Body of pancreas (tissue), 4 donors: Measurements from ENCODE around the gene FNDC5. TPM values are rescaled to one million over a fixed set of nuclear protein-coding genes. Genes with fewer than 3 reads are reported as not detected.

Source experiments
- ATAC-seq: fragments of 150-250 bp; one replicate; pipeline ENCODE4 v1.9.1; 2016
- DNase-seq, 4 donors: peaks; one replicate each; pipeline ENCODE4 v3.0.0-alpha.2; 2019
- H3K27ac ChIP-seq, 4 donors: fragments of 200-600 bp; sonication (generic); 1 replicate in 3 of 4; 2 replicates in 1 of 4; pipeline versions ENCODE4 v1.5.1 to v1.6.1; 2016 to 2019; ENCODE audit warnings: mild to moderate bottlenecking in 1 of 4, mixed read lengths in 1 of 4, moderate library complexity in 1 of 4
- H3K27me3 ChIP-seq, 2 donors: fragments of 200-600 bp; sonication (generic); one replicate each; pipeline ENCODE4 v1.6.0; 2016; ENCODE audit warnings: mild to moderate bottlenecking in 1 of 2
- H3K36me3 ChIP-seq, 2 donors: fragments of 200-600 bp; sonication (generic); replicated peaks in 1 of 2; 2 replicates each; pipeline ENCODE4 v1.5.1; 2016; ENCODE audit warnings: low read depth in 2 of 2; ENCODE audit not compliant: insufficient read depth in 1 of 2
- H3K4me1 ChIP-seq: fragments of 200-600 bp; sonication (generic); one replicate; pipeline ENCODE4 v1.6.0; 2016
- H3K4me3 ChIP-seq, 2 donors: fragments of 200-600 bp; sonication (generic); 1 replicate in 1 of 2; 2 replicates in 1 of 2; pipeline ENCODE4 v1.5.1; 2016 to 2019
- H3K9me3 ChIP-seq, 3 donors: fragments of 200-600 bp; sonication (generic); 1 replicate in 2 of 3; 2 replicates in 1 of 3; pipeline ENCODE4 v1.5.1; 2016
- POLR2A ChIP-seq, 3 donors: fragments of 450-650 bp; IDR thresholded peaks; one replicate each; pipeline ENCODE4 v1.6.1; 2016; ENCODE audit warnings: antibody characterized with exemption in 3 of 3, mild to moderate bottlenecking in 2 of 3
- WGBS, 2 donors: methylation state at CpG; one replicate each; pipeline ENCODE4 v1.1.5; 2017; 5-methylcytosine and 5-hydroxymethylcytosine counted together
- intact Hi-C: fragments of 100-400 bp; cut with DNase I; formaldehyde crosslinking; loops from one replicate; pipeline ENCODE4 v1.15.1; 2023
- total RNA-seq, 2 donors: library from RNA; depleted of rRNA; stranded (reverse); fragments of >200 nt; gene quantifications; one replicate each; pipeline ENCODE4 v1.1.0, GENCODE V29; 2016
- TF ChIP-seq, protein P1 (sequence below), 7 experiments: fragments of 450-650 bp in 4 of 7; fragments of 200-600 bp in 3 of 7; sonication (generic) in 3 of 7; IDR thresholded peaks; one replicate each; pipeline ENCODE4 v1.5.1; 2016 to 2019; ENCODE audit warnings: antibody characterized with exemption in 7 of 7

FNDC5 gene
- total RNA-seq, 2 donors from 2014 or later, result not detected

DNA sequence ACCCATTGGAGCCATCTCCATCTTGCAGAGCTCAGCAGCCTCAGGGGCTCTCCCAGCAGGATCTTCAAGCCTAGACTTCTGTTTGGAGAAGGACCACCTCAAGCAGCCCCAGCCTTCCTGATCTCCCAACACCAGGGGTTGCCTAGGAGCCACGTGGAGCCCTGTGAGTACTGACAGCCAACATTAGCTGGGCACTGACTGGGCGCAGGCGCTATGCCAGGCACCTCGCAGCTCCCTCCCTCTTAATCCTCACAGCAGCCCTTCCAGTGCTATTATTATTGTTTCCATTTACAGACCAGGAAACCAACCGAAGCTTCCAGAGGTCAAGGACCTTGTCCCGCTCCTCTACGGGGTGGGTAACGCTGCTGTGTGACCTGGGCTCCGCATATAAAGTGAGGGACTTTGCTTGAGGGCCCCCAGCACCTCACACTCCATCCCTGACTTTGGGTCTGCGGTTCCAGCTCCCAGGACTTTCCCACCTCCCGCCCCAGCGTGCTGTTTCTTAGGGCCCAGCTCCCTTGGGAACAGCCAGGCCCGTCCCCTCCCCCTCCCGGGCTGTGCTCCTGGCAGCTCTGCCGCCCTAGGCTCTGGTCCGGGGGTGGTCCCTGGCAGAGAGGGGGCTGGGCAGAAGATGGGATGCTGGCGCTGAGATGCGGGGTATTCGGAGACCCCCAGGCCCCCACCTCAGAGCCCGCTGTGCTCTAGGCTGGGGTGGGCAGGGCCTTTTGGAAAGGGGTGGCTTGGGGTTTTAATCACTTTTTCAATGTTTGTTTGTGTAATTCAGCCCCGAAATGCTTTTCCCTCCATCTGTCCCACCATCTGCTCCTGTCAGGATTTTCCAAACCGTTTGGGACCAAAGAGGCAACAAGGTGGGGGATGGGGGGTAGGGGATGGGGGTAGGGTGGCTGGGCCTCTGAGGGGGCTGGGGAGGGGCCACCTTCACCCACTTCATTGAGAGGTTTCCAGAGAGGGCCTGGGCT is 11.4 kb upstream of the FNDC5 start:
- no peaks in the 10 kb centered on the region for H3K9me3 ChIP-seq
- intact Hi-C loops, result no loop called here
- H3K4me1 ChIP-seq, result peaks cover 21% of the 10 kb centered on the region
- H3K27me3 ChIP-seq, result peaks cover 0 to 14% of the 10 kb centered on the region in 2 donors
- 31 to 40% methylated on average over 19 to 22 of the region's 22 CpGs for WGBS, 2 donors
- H3K4me3 ChIP-seq, result no peak overlapping the region
- no peak for DNase-seq
- no peaks in the 10 kb centered on the region for H3K36me3 ChIP-seq
- TF ChIP-seq, protein P1, sequence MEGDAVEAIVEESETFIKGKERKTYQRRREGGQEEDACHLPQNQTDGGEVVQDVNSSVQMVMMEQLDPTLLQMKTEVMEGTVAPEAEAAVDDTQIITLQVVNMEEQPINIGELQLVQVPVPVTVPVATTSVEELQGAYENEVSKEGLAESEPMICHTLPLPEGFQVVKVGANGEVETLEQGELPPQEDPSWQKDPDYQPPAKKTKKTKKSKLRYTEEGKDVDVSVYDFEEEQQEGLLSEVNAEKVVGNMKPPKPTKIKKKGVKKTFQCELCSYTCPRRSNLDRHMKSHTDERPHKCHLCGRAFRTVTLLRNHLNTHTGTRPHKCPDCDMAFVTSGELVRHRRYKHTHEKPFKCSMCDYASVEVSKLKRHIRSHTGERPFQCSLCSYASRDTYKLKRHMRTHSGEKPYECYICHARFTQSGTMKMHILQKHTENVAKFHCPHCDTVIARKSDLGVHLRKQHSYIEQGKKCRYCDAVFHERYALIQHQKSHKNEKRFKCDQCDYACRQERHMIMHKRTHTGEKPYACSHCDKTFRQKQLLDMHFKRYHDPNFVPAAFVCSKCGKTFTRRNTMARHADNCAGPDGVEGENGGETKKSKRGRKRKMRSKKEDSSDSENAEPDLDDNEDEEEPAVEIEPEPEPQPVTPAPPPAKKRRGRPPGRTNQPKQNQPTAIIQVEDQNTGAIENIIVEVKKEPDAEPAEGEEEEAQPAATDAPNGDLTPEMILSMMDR (IDR thresholded peaks at IDR 0.05), result no peak
- TF ChIP-seq POLR2A (IDR thresholded peaks at IDR 0.05), result no peak
- no peak for ATAC-seq
- H3K27ac ChIP-seq, result no peak overlapping the region

DNA sequence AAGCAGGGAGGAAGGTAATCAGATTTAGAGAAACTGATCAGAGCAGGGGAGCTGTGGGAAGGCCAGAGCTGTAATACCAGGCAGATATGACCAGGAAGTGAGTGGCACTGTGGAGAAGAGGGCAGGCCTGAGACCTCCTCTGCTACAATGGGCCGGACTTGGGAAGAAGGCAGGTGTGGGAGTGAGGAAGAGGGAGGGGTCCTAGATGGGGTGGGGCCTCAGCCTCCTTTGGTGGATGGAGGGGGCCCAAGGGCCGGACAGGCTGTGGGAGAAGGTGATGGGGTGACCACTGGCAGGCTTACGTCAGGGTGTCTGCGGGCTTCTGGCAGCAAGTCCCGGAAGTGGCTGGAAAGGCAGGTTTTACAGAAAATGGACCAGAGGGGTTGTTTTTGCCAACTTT is 10.6 kb upstream of the FNDC5 start:
- Histone ChIP-seq H3K9me3 (no peaks in the 10 kb centered on the region), H3K27ac (no peak overlapping the region), H3K27me3 (peaks cover 0 to 8% of the 10 kb centered on the region in 2 donors), H3K4me3 (no peak overlapping the region), H3K4me1 (peaks cover 22% of the 10 kb centered on the region), H3K36me3 (no peaks in the 10 kb centered on the region)
- intact Hi-C loops, result no loop called here
- DNase-seq, result no peak
- no peak for ATAC-seq
- 45 to 71% methylated on average over 5 of the region's 5 CpGs for WGBS, 2 donors
- TF ChIP-seq, protein P1 (IDR thresholded peaks at IDR 0.05), result no peak
- TF ChIP-seq POLR2A (IDR thresholded peaks at IDR 0.05), result no peak

DNA sequence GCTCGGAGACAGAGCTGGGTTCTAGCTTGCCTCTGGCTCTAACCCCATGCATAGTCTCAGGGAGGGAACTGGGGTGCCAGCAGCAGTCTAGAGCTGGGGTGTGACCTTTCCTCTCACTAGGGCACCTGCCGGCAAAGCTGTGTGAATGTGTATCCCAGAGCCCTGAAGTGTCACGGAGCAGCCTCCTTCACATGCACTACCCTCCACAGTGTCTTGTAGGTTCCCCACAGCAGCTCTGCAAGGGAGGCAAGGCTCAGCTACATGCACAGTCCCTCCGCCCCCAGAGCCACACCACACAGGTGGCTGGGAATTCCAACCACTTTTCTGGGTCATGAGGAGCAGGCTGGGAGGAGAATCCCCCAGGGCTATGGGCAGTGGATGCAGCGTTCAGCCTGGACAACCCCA is 7.9 kb upstream of the FNDC5 start:
- H3K4me1 ChIP-seq, result peaks cover 17% of the 10 kb centered on the region
- WGBS, 2 donors, result 54 to 68% methylated on average over 2 to 5 of the region's 5 CpGs
- H3K4me3 ChIP-seq, result no peak overlapping the region
- DNase-seq (no peak), ATAC-seq (no peak)
- TF ChIP-seq POLR2A (IDR thresholded peaks at IDR 0.05), result no peak
- TF ChIP-seq, protein P1 (IDR thresholded peaks at IDR 0.05), result no peak
- H3K36me3 ChIP-seq, result no peaks in the 10 kb centered on the region
- H3K27ac ChIP-seq, result no peak overlapping the region
- no peaks in the 10 kb centered on the region for H3K9me3 ChIP-seq
- no peaks in the 10 kb centered on the region for H3K27me3 ChIP-seq
- intact Hi-C loops, result loop anchor here (10.0 kb wide), 1 partner anchor 164 kb away; no protein-coding TSS in a partner anchor

DNA sequence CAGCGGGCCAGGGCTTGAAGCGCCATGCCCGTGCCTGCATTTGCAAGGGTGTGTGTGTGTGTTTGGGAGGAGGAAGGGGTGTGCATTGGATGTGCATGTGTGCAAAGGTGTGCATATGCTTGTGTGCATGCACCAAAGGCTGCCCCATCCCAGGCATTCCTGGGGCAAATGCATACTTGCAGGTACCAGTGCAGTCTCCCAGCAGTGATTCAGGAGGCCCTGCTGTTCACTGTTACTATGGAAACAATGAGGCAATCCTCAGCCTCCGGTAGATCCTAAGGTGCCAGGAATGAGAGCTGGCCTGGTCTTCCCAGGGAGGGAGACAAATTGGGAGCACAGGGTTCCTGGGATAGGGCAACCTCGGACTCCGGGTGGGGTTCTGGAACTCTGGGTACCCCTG is 7.5 kb upstream of the FNDC5 start:
- Histone ChIP-seq H3K36me3 (no peaks in the 10 kb centered on the region), H3K4me1 (peaks cover 17% of the 10 kb centered on the region), H3K4me3 (no peak overlapping the region), H3K27ac (no peak overlapping the region), H3K9me3 (no peaks in the 10 kb centered on the region), H3K27me3 (no peaks in the 10 kb centered on the region)
- TF ChIP-seq POLR2A (IDR thresholded peaks at IDR 0.05), result no peak
- TF ChIP-seq, protein P1 (IDR thresholded peaks at IDR 0.05), result no peak
- intact Hi-C loops, result loop anchor here (10.0 kb wide), 1 partner anchor 163 kb away; no protein-coding TSS in a partner anchor
- DNase-seq (no peak), ATAC-seq (no peak)
- WGBS, 2 donors, result 74 to 78% methylated on average over 3 to 6 of the region's 6 CpGs
